MV-4-11 (cell line): ENCODE results near the gene FRMD4A.
A peak's percentile ranks its signal among the peaks of the same experiment; 100 is the strongest.

Experiments used
- DNase-seq: peaks from one replicate; lab custom pipeline; 2025; lab: John Stamatoyannopoulos, UW

FRMD4A gene

GRCh38 chr10:13648425-13648824, 682.3 kb downstream of the FRMD4A start:
- no peak for DNase-seq

GRCh38 chr10:13644866-13645265, 685.9 kb downstream of the FRMD4A start:
- DNase-seq: no peak

GRCh38 chr10:13643016-13643415, 687.7 kb downstream of the FRMD4A start:
- no peak for DNase-seq

- DNase-seq: no peak
These were observed 688.4 kb downstream of the FRMD4A start for GRCh38 chr10:13642293-13642692.

- DNase-seq: no peak
These were observed 692.8 kb downstream of the FRMD4A start for GRCh38 chr10:13637894-13638293.

GRCh38 chr10:13637303-13637856, 693.3 kb downstream of the FRMD4A start:
- DNase-seq: no peak

GRCh38 chr10:13636776-13637175, 693.9 kb downstream of the FRMD4A start:
- no peak for DNase-seq

- DNase-seq: peak; percentile 91
These were observed 696.5 kb downstream of the FRMD4A start for GRCh38 chr10:13634207-13634606.

- peak; percentile 77 for DNase-seq
These were observed 697.0 kb downstream of the FRMD4A start for GRCh38 chr10:13633689-13634088.

- DNase-seq: no peak
These were observed 697.8 kb downstream of the FRMD4A start for GRCh38 chr10:13632884-13633440.

- peak; percentile 77 for DNase-seq
These were observed 698.3 kb downstream of the FRMD4A start for GRCh38 chr10:13632440-13632839.

GRCh38 chr10:13631594-13631993, 699.1 kb downstream of the FRMD4A start:
- DNase-seq: peak; percentile 86

GRCh38 chr10:13630231-13630630, 700.5 kb downstream of the FRMD4A start:
- no peak for DNase-seq

GRCh38 chr10:13629116-13629515, 701.6 kb downstream of the FRMD4A start:
- DNase-seq: no peak

- DNase-seq: no peak
These were observed 702.1 kb downstream of the FRMD4A start for GRCh38 chr10:13628661-13629060.

GRCh38 chr10:13627459-13628310, 703.0 kb downstream of the FRMD4A start:
- no peak for DNase-seq

GRCh38 chr10:13624630-13625029, 706.1 kb downstream of the FRMD4A start:
- DNase-seq: no peak

GRCh38 chr10:13621931-13622330, 708.8 kb downstream of the FRMD4A start:
- DNase-seq: no peak

GRCh38 chr10:13617116-13617515, 713.6 kb downstream of the FRMD4A start:
- DNase-seq: no peak

- no peak for DNase-seq
These were observed 714.9 kb downstream of the FRMD4A start for GRCh38 chr10:13615650-13616300.

- DNase-seq: no peak
These were observed 716.0 kb downstream of the FRMD4A start for GRCh38 chr10:13614530-13615332.

GRCh38 chr10:13613519-13613918, 717.2 kb downstream of the FRMD4A start:
- DNase-seq: peak; percentile 22
